Cerebellar cortex (tissue), 1 donor: ENCODE measurements around the gene MARCHF10.
"Not testable (repeated sequence)": the region's sequence is repeated elsewhere in the genome, so short reads cannot be mapped to it uniquely, and the experiment has no call there.

ENCODE experiments used
- DNase-seq: peaks from one replicate; pipeline ENCODE4 v3.0.0-alpha.2; 2015; ENCODE audit warnings: low spot score

Gene MARCHF10, protein sequence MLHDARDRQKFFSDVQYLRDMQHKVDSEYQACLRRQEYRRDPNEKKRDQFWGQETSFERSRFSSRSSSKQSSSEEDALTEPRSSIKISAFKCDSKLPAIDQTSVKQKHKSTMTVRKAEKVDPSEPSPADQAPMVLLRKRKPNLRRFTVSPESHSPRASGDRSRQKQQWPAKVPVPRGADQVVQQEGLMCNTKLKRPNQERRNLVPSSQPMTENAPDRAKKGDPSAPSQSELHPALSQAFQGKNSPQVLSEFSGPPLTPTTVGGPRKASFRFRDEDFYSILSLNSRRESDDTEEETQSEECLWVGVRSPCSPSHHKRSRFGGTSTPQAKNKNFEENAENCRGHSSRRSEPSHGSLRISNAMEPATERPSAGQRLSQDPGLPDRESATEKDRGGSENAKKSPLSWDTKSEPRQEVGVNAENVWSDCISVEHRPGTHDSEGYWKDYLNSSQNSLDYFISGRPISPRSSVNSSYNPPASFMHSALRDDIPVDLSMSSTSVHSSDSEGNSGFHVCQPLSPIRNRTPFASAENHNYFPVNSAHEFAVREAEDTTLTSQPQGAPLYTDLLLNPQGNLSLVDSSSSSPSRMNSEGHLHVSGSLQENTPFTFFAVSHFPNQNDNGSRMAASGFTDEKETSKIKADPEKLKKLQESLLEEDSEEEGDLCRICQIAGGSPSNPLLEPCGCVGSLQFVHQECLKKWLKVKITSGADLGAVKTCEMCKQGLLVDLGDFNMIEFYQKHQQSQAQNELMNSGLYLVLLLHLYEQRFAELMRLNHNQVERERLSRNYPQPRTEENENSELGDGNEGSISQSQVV

DNA sequence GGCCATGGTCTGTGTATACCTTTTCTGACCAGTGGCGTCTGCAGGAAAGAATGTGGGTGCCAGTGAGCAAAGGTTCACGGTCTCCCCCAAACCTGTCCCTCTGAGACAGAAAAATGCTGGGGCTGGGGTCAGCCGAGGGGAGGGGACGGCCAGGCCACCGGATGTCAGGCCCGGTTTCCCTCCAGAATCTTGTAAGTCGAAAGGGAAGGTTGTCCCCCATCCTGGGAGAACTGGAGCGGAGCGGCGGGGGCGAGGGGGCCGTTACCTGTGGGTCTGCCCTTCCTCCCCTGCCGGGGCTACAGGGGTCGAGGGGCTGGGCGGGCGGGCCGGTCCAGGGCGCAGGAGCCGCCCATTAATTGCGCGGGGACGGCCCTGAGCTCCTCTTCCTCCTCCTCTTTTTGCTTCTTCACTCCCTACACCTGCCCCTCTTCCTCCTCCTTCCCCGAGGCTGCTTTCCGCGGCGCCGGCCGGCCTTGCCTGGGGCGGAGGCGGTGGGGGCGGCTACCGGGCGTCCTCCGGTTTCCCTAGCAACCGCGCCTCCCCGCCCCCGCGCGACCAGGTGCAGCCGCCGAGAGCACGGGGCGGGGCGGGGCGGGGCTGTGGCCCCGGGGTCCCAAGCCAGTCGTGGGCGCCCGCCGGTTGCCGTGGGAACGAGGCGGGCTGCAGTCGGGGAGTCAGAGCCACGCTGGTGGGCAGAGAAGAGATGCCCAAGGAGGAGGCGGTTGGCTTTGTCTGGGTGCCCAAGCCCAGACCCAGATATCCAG, at the start of gene MARCHF10:
Gene MARCHF10 (minus strand): TSS at position 503 of the 764 bp plus-strand sequence. CDS start 6,579 bp downstream, outside the sequence.
- DNase-seq: no peak

DNA sequence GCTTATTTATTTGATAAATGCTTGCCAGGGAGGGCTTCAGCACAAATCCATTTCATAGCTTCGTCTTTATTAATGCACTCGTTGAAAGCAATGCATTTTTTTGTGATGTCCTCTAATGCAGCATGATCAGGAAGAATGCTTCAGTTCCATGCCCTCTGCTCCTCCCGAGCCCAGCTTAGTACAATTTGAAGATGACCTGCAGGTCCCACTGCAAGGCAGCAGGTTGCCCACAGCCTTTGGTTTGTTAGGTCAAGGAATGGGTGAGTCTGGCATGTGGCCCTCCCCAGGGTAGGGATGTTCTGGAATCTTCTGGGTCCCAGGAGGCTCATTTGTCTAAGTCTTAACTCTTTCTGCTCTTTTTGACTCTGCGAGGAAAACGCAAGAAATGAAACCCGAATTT, 49.4 kb upstream of the MARCHF10 start:
- no peak for DNase-seq

DNA sequence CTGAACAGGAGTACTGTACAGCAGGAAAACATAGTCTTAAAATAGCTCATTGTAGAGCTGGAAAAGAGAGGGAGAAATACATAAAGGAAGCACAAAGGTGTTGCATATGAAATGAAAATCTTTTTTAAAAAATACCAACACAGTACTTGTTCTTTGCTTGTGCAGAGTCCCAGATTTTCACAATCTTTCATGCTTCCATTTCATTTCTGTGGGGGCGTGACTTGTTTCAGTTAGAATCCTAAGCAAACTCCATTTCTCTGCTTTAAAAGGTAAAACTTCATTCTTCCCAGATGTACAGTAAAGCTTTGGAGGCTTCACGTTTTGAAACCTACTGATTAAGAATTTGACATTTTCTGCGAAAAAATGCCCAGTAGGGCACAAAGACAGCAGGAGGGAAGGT, 48.5 kb upstream of the MARCHF10 start:
- no peak for DNase-seq

DNA sequence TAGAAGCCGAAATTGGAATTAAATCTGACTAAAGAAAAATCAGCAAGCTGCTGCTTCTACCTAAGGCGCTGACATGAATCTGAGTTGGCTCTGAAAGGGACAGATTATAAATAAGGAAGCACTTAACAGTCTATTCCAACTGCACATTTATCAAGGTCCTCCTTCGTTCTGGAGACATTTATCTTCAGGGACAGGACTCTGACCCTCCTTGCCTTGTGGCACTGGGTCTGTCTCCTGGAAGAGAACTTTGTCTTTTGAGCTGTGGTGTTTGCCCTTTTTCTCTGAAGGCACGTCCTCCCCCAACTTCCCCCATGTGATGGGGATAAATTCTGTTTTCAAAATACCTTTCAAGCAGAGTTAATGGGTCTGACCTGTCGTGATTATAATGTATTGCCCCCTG, 47.0 kb upstream of the MARCHF10 start:
- DNase-seq: no peak

DNA sequence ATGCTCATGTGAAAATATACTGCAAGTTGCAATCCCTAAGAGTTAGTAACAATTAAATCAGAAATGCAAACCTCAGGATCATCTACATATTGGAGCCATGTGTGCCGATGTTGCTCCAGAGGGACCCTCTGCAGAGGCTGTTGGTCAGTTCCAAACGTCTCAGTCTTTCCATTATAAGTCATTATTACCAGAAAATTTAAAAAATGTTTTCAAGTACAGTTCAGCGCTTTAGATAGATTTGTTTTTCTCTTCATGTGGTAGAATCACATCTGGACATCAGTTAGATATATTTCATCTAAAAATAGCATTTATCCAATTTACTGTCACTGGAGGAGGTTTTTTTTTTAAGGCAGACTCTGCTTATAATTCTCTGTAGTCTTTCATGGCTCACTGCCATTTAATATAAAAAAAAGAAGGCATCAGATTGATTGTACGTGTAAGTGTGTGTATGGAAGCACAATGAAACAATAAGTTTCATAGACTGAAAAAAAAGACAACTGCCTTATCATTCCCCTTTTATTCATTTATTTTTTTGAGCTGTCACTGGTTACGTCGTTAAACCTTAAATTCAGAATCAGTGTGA, 46.1 kb upstream of the MARCHF10 start:
- no peak for DNase-seq

DNA sequence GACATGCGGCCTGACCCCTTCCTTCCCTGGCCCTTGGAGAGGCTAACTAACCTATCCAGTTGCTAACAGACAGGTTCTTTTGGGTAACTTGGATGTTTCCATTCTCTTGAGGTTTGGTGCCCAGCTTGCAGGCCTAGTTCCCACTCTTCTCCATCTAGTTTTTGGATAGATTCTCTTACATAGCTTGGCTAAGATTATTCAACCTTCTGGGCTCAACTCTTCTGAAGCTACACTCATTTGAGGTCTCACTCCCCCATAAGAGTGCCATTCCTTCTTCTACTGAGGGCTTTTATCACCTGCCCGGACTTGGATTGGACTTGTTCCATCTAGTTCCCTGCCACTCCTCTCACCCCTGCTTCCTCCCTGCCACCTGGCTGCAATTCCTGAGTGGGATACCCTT, 44.1 kb upstream of the MARCHF10 start:
- no peak for DNase-seq

DNA sequence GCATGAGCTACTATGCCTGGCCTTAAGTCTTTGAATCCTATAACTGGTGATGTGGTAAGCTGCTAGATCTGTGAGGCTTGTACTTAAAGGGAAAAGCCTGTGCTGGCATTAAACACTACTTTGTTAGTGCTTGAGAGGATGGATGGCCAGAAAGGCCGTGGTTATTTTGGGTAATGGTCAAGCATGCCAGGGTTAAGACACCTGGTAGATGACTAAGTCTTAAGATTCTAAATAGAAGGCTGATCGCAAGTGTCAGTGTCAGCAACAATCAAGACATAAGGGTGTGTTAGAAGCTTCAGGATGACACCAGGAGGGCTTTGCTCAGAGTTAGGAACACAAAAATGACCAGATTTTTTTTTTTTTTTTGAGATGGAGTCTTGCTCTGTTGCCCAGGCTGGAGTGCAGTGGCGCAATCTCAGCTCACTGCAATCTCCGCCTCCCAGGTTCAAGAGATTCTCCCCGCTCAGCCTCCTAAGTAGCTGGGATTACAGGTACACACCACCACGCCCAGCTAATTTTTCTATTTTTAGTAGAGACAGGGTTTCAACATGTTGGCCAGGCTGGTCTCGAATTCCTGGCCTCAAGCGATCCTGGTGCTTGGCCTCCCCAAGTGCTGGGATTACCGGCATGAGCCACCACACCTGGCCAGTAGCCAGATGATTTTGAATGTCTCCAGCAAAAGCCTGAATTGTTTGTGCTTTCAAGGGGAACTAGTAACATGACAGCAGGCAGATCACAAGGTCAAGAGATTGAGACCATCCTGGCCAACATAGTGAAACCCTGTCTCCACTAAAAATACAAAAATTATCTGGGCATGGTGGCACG, 41.7 kb upstream of the MARCHF10 start:
- not testable (repeated sequence) for DNase-seq

DNA sequence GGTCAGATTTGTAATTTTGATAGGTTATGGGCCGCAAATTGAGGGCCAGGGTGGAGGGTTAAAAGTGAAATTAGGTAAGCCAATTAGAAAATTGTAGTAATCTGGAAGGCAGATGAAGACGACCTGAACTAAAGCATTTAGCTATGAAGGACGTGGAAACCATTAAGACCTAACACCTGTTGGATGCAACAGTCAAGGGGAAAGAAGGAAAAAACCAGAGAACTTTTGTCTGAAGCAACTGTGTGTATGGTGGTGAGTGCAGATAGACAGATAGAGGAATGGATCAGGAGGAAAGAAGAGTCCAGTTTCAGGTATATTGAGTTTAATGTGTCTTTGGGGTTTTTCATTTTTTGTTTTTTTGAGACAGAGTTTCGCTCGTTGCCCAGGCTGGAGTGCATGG, 40.2 kb upstream of the MARCHF10 start:
- DNase-seq: no peak

DNA sequence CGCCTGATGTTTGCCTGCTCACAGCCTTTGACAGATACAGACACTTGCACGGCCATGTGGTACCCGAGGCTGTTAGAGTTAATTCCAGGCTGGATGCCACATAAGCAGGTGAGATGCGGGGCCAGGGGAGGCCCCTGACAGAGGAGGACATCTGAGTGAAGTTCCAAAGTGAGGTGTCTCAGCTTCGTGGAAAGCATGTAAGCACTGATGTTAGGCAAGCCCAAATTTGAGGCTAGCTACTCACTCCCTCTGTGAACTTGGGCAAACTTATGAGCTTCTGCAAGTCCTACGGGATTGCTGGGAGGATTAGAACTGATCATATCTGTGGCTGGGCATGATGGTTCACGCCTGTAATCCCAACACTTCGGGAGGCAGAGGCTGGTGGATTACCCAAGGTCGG, 39.3 kb upstream of the MARCHF10 start:
- DNase-seq: no peak

DNA sequence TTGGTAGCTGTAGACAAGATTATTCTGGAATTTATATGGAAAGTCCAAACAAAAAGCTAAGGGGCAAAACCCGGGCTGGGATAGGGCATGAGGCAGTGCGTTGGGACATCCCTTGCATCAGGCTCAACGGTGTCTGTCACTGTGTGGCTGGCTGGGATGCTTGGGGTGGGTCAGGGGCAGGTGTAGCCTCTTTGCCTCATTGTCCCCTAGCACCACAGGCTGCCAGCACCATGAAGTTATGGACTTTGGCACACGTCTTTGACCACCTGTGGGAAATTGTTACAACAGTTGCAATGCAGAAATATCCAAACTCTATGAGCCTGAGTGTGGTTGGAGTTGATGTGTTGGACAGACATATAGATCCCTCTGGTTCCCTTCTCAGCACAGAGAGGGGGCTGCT, 32.8 kb upstream of the MARCHF10 start:
- no peak for DNase-seq

DNA sequence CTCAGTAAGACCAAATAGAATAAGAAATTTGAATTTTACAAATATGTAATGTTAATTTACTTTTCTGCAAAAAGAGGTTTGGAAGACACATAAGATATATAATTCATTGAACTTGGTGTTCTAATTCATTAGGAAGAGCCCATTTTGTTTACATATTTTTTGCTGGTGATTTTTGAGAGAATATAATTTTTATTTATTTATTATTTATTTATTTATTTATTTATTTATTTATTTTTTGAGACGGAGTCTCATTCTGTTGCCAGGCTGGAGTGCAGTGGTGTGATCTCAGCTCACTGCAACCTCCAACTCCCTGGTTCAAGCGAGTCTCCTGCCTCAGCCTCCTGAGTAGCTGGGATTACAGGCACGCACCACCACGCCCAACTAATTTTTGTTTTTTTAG, 25.7 kb upstream of the MARCHF10 start:
- not testable (repeated sequence) for DNase-seq

DNA sequence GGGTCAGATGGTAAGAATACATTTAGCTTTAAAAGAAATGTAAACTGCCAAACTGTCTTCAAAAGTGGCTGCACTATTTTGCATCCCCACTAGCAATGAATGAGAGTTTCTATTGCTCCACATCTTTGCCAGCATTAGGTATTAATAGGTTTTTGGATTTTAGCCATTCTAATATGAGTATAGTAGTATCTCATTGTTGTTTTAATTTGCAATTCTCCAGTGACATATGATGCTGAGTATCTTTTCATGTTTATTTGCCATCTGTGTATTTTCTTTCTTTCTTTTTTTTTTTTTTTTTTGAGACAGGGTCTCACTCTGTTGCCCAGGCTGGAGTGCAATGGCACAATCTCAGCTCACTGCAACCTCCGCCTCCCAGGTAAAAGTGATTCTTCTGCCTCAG, 24.3 kb upstream of the MARCHF10 start:
- DNase-seq: no peak

DNA sequence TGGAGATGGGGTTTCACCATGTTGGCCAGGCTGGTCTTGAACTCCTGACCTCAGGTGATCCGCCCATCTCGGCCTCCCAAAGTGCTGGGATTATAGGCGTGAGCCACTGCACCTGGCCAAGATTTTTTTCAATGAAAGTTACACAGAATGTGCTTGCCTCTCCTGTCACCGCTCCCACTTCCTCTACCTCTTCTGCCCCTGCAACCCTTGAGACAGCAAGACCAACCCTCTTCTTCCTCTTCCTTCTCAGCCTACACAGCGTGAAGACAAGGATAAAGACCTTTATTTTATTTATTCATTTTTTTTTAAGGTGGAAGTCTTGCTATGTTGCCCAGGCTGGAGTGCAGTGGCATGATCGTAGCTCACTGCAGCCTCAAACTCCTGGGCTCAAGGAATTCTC, 23.0 kb upstream of the MARCHF10 start:
- not testable (repeated sequence) for DNase-seq

DNA sequence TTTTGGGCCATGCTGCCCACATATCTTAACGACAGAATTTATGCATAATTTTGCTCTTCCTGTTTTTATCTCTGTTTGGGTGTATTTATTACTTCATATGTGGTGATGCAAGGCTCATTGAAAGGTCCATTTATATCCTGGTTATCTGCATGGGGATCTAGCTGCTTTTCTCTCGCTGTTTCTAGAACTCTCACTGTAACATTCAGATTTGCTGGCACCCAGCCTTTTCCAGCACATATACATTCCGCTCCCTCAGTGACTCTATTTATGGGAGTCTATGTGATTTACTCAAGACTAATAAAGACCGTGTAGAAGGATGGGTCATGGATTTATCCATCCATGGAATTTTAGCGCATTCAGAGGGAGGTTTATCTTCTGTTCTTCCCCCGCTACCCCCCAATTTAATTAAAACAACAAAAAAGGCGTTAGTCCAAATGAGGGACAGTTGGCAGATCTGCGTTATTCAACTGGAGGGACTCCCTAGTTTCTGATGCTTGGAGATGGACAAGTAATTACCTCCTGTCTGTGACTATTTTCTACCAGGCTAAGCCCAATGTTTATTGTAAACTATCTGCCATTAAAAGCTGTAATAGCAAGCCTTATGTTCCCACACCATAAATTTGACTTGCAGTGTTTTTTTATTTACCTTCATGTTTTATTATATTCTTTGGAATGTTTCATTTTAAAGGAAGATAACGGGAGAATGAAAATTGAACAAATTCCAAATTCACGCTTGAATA, 19.8 kb upstream of the MARCHF10 start:
- DNase-seq: no peak

DNA sequence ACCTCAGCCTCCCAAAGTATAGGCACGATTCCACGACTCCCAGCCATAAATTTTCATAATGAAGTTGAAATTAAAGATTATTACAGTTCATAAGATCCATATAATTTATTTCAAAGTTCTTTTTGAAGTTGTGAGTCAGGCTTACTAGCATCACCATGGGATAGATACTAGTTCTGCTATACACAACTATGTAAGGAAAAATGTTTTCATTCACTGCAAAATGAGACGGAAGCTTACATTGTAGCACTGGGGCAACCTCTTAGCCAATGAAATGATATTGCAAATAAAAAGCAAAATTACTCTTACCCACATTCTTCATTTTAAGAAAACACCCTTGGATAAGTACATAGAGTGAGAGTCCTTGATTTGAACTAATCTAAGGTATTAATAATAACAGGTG, 18.8 kb upstream of the MARCHF10 start:
- DNase-seq: no peak

DNA sequence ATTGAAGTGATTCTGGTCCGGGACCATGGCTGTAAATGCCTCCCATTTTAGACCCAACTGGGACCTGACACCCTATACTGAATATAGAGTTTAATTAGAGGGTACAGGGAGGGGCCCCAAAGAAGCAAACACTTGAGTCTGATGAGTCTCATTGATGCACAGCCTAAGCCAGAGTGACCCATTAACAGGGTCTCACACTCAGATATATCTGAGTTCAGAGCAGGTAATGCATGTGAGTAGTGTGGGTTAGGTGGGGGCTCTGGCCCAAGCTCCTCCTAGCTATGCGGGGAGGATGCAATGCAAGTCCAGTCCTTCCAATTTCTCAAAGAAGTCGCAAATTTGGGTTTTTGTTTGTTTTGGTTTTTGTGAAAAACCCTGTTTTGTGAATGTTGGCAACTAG, 17.1 kb upstream of the MARCHF10 start:
- DNase-seq: no peak

DNA sequence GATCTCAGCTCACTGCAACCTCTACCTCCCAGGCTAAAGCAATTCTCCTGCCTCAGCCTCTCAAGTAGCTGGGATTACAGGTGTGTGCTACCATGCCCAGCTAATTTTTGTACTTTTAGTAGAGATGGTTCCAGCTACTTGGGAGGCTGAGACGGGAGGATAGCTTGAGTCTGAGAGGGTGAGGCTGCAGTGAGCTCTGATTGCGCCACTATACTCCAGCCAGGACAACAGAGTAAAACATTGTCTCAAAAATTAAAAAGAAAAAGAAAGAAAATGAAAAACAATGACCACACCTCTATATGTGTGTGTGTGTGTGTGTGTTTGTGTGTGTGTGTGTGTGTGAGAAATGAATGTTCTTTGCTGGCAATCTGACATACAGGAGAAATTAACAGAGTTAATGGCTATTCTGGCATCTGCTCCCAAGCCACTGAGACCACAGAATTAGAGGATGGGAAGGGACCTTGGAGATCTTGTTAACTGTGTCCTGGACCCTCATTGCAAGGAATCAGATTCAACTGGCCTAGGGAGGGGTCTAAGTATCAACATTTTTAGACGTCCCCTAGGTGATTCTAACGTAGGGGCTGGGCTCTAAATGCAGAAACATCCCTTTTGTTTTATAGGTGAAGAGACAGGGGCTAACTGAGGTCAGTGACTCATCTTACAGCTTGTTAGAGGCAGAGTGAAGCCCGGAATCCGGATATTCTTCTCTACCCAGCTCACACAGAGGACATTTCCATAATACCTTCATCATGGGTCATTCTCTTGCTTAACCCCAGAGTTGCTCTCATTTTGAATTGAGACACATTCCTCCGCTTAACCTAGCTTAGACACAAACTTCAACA, 16.4 kb upstream of the MARCHF10 start:
- no peak for DNase-seq

DNA sequence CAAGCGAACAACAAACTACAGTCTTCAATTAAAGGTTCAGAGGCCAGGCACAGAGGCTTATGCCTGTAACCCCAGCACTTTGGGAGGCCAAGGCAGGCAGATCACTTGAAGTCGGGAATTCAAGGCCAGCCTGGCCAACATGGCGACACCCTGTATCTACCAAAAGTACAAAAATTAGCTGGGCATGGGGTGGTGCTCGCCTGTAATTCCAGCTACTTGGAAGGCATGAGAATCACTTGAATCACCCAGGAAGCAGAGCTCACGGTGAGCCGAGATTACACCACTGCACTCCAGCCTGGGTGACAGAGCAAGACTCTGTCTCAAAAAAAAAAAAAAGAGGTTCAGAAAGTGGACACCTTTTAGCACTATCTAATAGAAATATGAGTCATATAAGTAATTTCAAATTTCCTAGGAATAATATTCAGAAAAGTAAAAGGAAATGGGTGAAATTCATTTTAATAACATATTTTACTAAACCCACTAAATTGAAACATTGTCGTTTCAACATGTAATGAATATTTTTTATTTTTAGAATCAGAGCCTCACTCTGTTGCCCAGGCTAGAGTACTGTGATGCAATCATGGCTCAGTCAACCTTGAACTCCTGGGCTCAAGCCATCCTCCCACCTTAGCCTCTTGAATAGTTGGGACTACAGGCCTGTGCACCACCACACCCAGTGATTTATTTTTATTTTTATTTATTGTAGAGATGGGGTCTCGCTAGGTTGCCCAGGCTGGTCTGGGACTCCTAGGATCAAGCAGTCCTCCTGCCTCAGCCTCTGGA, 15.2 kb upstream of the MARCHF10 start:
- no peak for DNase-seq
